K562 (cell line): Measurements from ENCODE around the gene OSBPL3. TPM values are rescaled to one million over a fixed set of nuclear protein-coding genes. Genes with fewer than 3 reads are reported as not detected.

Experiments
- ATAC-seq: fragments of 200-7000 bp; cut with Tn5 transposase; 3 replicates; pipeline ENCODE4 v1.9.1; 2020; ENCODE audit warnings: moderate library complexity
- BruUV-seq: library from RNA; stranded (reverse); fragments of 400-500 nt; replicated peaks from 2 replicates; lab custom pipeline; 2021; lab: Mats Ljungman, UMichigan
- CTCF ChIA-PET: fragments of 300-600 bp; formaldehyde crosslinking; extraction: SDS; loops from one replicate; lab custom pipeline; 2021; ENCODE audit warnings: low intra/inter-chr PET ratio; lab: Yijun Ruan, JAX
- POLR2A ChIA-PET: fragments of 300-600, 350-650 bp; sonication (Branson Sonifier 250); formaldehyde crosslinking; extraction: SDS; loops from one replicate; lab custom pipeline; 2021; ENCODE audit warnings: antibody characterized with exemption, inconsistent platforms; lab: Yijun Ruan, JAX
- DNase-seq, 4 experiments: peaks; one replicate each; pipeline versions ENCODE4 v3.0.0 to v3.0.0-alpha.2; 2011 to 2018; ENCODE audit warnings: low spot score in 3 of 4, mixed read lengths in 3 of 4; ENCODE audit errors: extremely low read depth in 1 of 4
- FAIRE-seq: peaks from 2 replicates; lab custom pipeline; 2011; peaks lifted over from hg19 to GRCh38; lab: Jason Lieb, UNC
- H2AFZ ChIP-seq: 2 replicates; pipeline ENCODE4 v1.6.0; 2011; ENCODE audit warnings: low read depth, low read length, control low read depth, inconsistent platforms
- H3K27ac ChIP-seq: fragments of 200-600 bp; 3 replicates; pipeline ENCODE4 v1.8.0; 2011; ENCODE audit warnings: low read depth, mild to moderate bottlenecking, control low read depth, inconsistent platforms, low read length, moderate library complexity, mixed read lengths; ENCODE audit errors: extremely low read depth
- H3K27me3 ChIP-seq, 2 experiments: fragments of 300-600 bp in 1 of 2; 2 replicates in 1 of 2; 3 replicates in 1 of 2; pipeline versions ENCODE4 v1.6.0 to v1.8.0; 2011; ENCODE audit warnings: inconsistent platforms in 2 of 2, low read length in 2 of 2, mild to moderate bottlenecking in 1 of 2, mixed read lengths in 1 of 2, moderate library complexity in 1 of 2; ENCODE audit not compliant: control insufficient read depth in 2 of 2, insufficient read depth in 2 of 2
- H3K36me3 ChIP-seq: fragments of 300-600 bp; 3 replicates; pipeline ENCODE4 v1.8.0; 2011; ENCODE audit warnings: mild to moderate bottlenecking, low read length, inconsistent platforms; ENCODE audit not compliant: control insufficient read depth, insufficient read depth
- H3K4me1 ChIP-seq, 2 experiments: fragments of 200-600 bp in 1 of 2; replicated peaks in 1 of 2; 2 replicates in 1 of 2; 3 replicates in 1 of 2; pipeline versions ENCODE4 v1.5.1 to v1.8.0; 2011; ENCODE audit warnings: inconsistent platforms in 2 of 2, low read length in 2 of 2, mild to moderate bottlenecking in 1 of 2, mixed read lengths in 1 of 2, moderate library complexity in 1 of 2; ENCODE audit not compliant: control insufficient read depth in 2 of 2, insufficient read depth in 2 of 2
- H3K4me2 ChIP-seq: 2 replicates; pipeline ENCODE4 v1.6.1; 2011; ENCODE audit warnings: low read length, control low read depth, inconsistent platforms, mixed read lengths; ENCODE audit not compliant: insufficient read depth
- H3K4me3 ChIP-seq: fragments of 200-600 bp; sonication (generic), shearing (Covaris generic); 2 replicates; pipeline ENCODE4 v1.5.1; 2016; ENCODE audit warnings: control low read depth, inconsistent platforms
- H3K79me2 ChIP-seq: fragments of 200-600 bp; 3 replicates; pipeline ENCODE4 v1.8.0; 2011; ENCODE audit warnings: low read length, inconsistent platforms; ENCODE audit not compliant: control insufficient read depth, insufficient read depth
- H3K9ac ChIP-seq, 2 experiments: 2 replicates each; pipeline versions ENCODE4 v1.6.0 to v1.6.1; 2011; ENCODE audit warnings: low read depth in 2 of 2, low read length in 2 of 2, control low read depth in 1 of 2, inconsistent platforms in 1 of 2, mild to moderate bottlenecking in 1 of 2, mixed read lengths in 1 of 2; ENCODE audit not compliant: insufficient read depth in 1 of 2
- H3K9me1 ChIP-seq: one replicate; pipeline ENCODE4 v1.6.0; 2011; ENCODE audit warnings: inconsistent platforms, mild to moderate bottlenecking, low read length, moderate library complexity; ENCODE audit not compliant: control insufficient read depth, insufficient read depth
- H3K9me3 ChIP-seq: replicated peaks from 2 replicates; pipeline ENCODE4 v1.5.1; 2011; ENCODE audit warnings: low read depth, low read length, inconsistent platforms; ENCODE audit not compliant: control insufficient read depth, insufficient read depth
- H4K20me1 ChIP-seq: replicated peaks from 2 replicates; pipeline ENCODE4 v1.6.1; 2011; ENCODE audit warnings: low read length, inconsistent platforms, mixed read lengths; ENCODE audit not compliant: control insufficient read depth, insufficient read depth
- ARHGAP35 ChIP-seq: fragments of 450-650 bp; IDR thresholded peaks from 2 replicates; pipeline ENCODE4 v1.6.1; 2018; ENCODE audit not compliant: partially characterized antibody
- DMBX1 ChIP-seq: fragments of 250-450 bp; sonication (Bioruptor Pico); IDR thresholded peaks from 2 replicates; pipeline ENCODE4 v1.8.0; 2022; ENCODE audit warnings: inconsistent platforms, mild to moderate bottlenecking, moderate library complexity, borderline replicate concordance
- DNMT1 ChIP-seq: fragments of 450-650 bp; IDR thresholded peaks from 2 replicates; pipeline ENCODE4 v1.6.1; 2016; ENCODE audit warnings: antibody characterized with exemption, mild to moderate bottlenecking
- E4F1 ChIP-seq: fragments of 250-450 bp; sonication (Bioruptor Pico); IDR thresholded peaks from 2 replicates; pipeline ENCODE4 v1.5.0; 2021; ENCODE audit warnings: mild to moderate bottlenecking, borderline replicate concordance
- HDAC6 ChIP-seq: IDR thresholded peaks from 2 replicates; pipeline ENCODE4 v1.6.1; 2012; ENCODE audit warnings: low read depth, mild to moderate bottlenecking, control low read depth, inconsistent platforms, low read length, moderate library complexity
- HEY1 ChIP-seq: fragments of 250-450 bp; sonication (Bioruptor Pico); IDR thresholded peaks from 2 replicates; pipeline ENCODE4 v1.5.0; 2020; ENCODE audit warnings: mild to moderate bottlenecking, moderate library complexity, borderline replicate concordance
- NCOA2 ChIP-seq, 2 experiments: fragments of 450-650 bp; IDR thresholded peaks; 2 replicates each; pipeline ENCODE4 v1.6.1; 2018; ENCODE audit warnings: mild to moderate bottlenecking in 2 of 2, moderate library complexity in 1 of 2; ENCODE audit not compliant: partially characterized antibody in 2 of 2
- PBX2 ChIP-seq, 2 experiments: IDR thresholded peaks in 1 of 2; conservative IDR thresholded peaks in 1 of 2; 2 replicates each; pipeline ENCODE4 v1.6.1; 2016; ENCODE audit warnings: low read depth in 2 of 2, mild to moderate bottlenecking in 1 of 2, missing compliant biosample characterization in 1 of 2, missing genetic modification characterization in 1 of 2, moderate library complexity in 1 of 2
- SMAD3 ChIP-seq: fragments of 450-650 bp; formaldehyde crosslinking; conservative IDR thresholded peaks from 2 replicates; pipeline ENCODE4 v1.4.0; 2020; ENCODE audit warnings: mild to moderate bottlenecking
- TEAD1 ChIP-seq, 2 experiments: fragments of 450-650 bp in 1 of 2; sonication (generic) in 1 of 2; formaldehyde crosslinking; IDR thresholded peaks; 2 replicates each; pipeline versions ENCODE4 v1.4.0 to v1.8.0; 2020 to 2022; ENCODE audit warnings: mild to moderate bottlenecking in 2 of 2, missing genetic modification reagents in 1 of 2
- ZNF263 ChIP-seq: sonication (generic); formaldehyde crosslinking; IDR thresholded peaks from 2 replicates; pipeline ENCODE4 v1.8.0; 2022; ENCODE audit warnings: mild to moderate bottlenecking, missing genetic modification reagents, borderline replicate concordance
- ZNF79 ChIP-seq: fragments of 250-450 bp; sonication (Bioruptor Pico); IDR thresholded peaks from 2 replicates; pipeline ENCODE4 v1.4.0; 2020; ENCODE audit warnings: low read depth, mild to moderate bottlenecking, moderate library complexity
- WGBS: fragments of 100-300 bp; shearing (Covaris generic); methylation state at CpG from one replicate; pipeline ENCODE4 v1.1.6; 2016; ENCODE audit warnings: low coverage, mixed read lengths; ENCODE audit not compliant: insufficient coverage; ENCODE audit errors: missing lambda C conversion rate; 5-methylcytosine and 5-hydroxymethylcytosine counted together
- in situ Hi-C: fragments of 300-500 bp; cut with MboI; formaldehyde crosslinking; loops from 4 replicates; pipeline ENCODE4 v1.15.0; 2018; ENCODE audit warnings: inconsistent platforms, mixed read lengths
- intact Hi-C: fragments of 100-400 bp; cut with micrococcal nuclease; formaldehyde crosslinking; loops from 2 replicates; pipeline ENCODE4 v1.14.2; 2022
- polyA plus RNA-seq, 8 experiments: library from polyadenylated mRNA; depleted of rRNA in 4 of 8; stranded (reverse) in 5 of 8; unstranded in 3 of 8; fragments of >200 nt; fragmentation: Nextera tagmentation in 2 of 8; fragmentation: Illumina TruSeq in 1 of 8; extraction: Ambion mirVana in 2 of 8; extraction: Trizol in 1 of 8; gene quantifications; 2 replicates each; pipeline versions ENCODE4 v1.2.1 to v1.2.3, GENCODE V29; 2011 to 2014; ENCODE audit warnings: inconsistent platforms in 1 of 8, missing spikeins in 1 of 8
- total RNA-seq, 7 experiments: library from RNA; depleted of rRNA in 6 of 7; stranded (reverse); fragments of >200 nt in 6 of 7; fragmentation: Illumina TruSeq in 2 of 7; extraction: Trizol in 2 of 7; gene quantifications; 2 replicates each; pipeline versions ENCODE4 v1.2.1 to v1.2.3, GENCODE V29; 2011 to 2021; ENCODE audit warnings: low replicate concordance in 1 of 7
- TF ChIP-seq, protein P1 (sequence below): fragments of 250-450 bp; sonication (Bioruptor Pico); IDR thresholded peaks from 2 replicates; pipeline ENCODE4 v1.8.0; 2021; ENCODE audit warnings: mild to moderate bottlenecking, moderate library complexity

OSBPL3 gene
- total and polyA plus RNA-seq, 9 of the 15 experiments (the other 6 are each of a cell fraction or from before 2014, with no cell fraction given): 4.8 to 37.2 (median 26.5) TPM

DNA sequence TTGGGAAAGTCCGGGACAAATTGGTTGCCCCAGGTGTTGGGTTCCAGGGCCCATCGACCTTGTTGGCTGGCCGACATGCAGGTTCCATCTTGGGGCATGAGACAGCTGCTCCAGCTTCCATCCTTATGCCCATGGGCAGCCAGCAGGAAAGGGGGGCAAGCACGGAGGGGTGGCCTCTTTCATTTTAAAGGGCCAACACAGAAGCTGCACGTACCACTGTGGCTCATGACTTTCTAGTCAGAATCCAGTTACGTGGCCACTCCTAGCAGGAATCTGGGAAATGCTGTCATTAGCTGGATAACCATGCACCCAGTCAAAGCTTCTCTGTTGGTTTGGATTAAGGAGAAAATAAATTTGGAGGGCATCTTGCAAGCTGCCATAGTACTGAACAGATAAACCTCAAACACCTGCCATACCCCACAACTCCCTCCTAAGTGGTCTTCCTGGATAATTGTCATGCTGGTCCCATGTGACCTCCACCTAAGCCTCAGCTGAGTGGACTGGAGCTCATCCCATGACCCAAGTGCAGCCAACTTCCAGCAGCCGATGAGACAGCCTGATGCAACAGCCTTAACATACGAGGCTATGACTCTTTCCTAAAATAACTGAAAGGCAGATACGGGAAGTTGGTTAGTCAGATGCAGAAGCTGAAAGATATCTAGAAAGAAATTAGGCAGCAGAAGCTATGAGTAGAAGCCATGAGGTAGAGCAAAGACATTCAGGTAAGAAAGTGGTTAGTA lies 201.3 kb downstream of the OSBPL3 start:
- H3K36me3 ChIP-seq: no peaks in the 10 kb centered on the region
- in situ Hi-C loops (no loop called here), intact Hi-C loops (loop anchor here (2.0 kb wide), 1 partner anchor 16 kb away; no protein-coding TSS in a partner anchor)
- ChIA-PET CTCF (no interaction called here), POLR2A (interaction anchor here (0.6 to 4.5 kb wide), 8 partner anchors 10 to 323 kb away, joined by 3 to 20 read pairs (median 4); partner anchors contain the start of gene GSDME)
- peak overlapping the region; percentile 5; the same call in 1 of the 2 replicates for H3K4me2 ChIP-seq
- no peaks in the 10 kb centered on the region for H4K20me1 ChIP-seq
- no peaks in the 10 kb centered on the region for H3K27me3 ChIP-seq
- H3K9me1 ChIP-seq: no peaks in the 10 kb centered on the region
- peaks cover 3 to 16% of the 10 kb centered on the region in 2 experiments; a peak in 3 of 5 replicates for H3K4me1 ChIP-seq
- ATAC-seq (peak; percentile 92), DNase-seq (peak in 1 of 4 experiments; percentile 49), FAIRE-seq (peak; percentile 60)
- no peak overlapping the region for H3K4me3 ChIP-seq
- H3K9me3 ChIP-seq: no peaks in the 10 kb centered on the region
- H3K27ac ChIP-seq: peak overlapping the region; percentile 71; the same call in 2 of the 3 replicates
- peak overlapping the region; percentile 2 for H2AFZ ChIP-seq
- no peaks in the 10 kb centered on the region for H3K79me2 ChIP-seq
- WGBS: 34% methylated on average over 9 of the region's 9 CpGs
- H3K9ac ChIP-seq: peak overlapping the region in 1 of 2 experiments; percentile 15; a peak in 1 of 4 replicates
- BruUV-seq: no TSS peak
- TF ChIP-seq ZNF79 (CRISPR knock-in tag): peak; percentile 80
- peak in 1 of 2 experiments; percentile 36 for TF ChIP-seq NCOA2 (IDR thresholded peaks at IDR 0.05; ENCODE audit: partially characterized antibody in 2 of 2)
- no peak for TF ChIP-seq ZNF263 (CRISPR knock-in tag)
- TF ChIP-seq TEAD1 (CRISPR knock-in tag; IDR thresholded peaks at IDR 0.05): peak in 1 of 2 experiments; percentile 67; a peak in 2 of 4 replicates
- no peak for TF ChIP-seq DNMT1
- 0 out of 2 replicates have a peak, but pooled peaks have one; percentile 52 for TF ChIP-seq HEY1 (CRISPR knock-in tag)
- no peak for TF ChIP-seq HDAC6
- 0 out of 2 replicates have a peak, but pooled peaks have one; percentile 54 for TF ChIP-seq E4F1
- no peak for TF ChIP-seq PBX2 (CRISPR knock-in tag; IDR thresholded peaks at IDR 0.05; ENCODE audit: low read depth)
- TF ChIP-seq PBX2 (tag; conservative IDR thresholded peaks at IDR 0.05; ENCODE audit: low read depth): 0 out of 2 replicates have a peak, but pooled peaks have one; percentile 10
- TF ChIP-seq ARHGAP35: no peak
- TF ChIP-seq, protein P1, sequence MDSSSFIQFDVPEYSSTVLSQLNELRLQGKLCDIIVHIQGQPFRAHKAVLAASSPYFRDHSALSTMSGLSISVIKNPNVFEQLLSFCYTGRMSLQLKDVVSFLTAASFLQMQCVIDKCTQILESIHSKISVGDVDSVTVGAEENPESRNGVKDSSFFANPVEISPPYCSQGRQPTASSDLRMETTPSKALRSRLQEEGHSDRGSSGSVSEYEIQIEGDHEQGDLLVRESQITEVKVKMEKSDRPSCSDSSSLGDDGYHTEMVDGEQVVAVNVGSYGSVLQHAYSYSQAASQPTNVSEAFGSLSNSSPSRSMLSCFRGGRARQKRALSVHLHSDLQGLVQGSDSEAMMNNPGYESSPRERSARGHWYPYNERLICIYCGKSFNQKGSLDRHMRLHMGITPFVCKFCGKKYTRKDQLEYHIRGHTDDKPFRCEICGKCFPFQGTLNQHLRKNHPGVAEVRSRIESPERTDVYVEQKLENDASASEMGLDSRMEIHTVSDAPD: peak; percentile 56; the same call in 1 of the 2 replicates
- peak; percentile 79; the same call in 1 of the 2 replicates for TF ChIP-seq SMAD3
- peak; percentile 97 for TF ChIP-seq DMBX1
